NB4 (cell line): ENCODE data around the gene PCDHGA1.
A peak's percentile ranks its signal among the peaks of the same experiment; 100 is the strongest.

Source experiments
- DNase-seq: peaks from one replicate; pipeline ENCODE4 v3.0.0; 2010; ENCODE audit warnings: low read depth
- H3K4me3 ChIP-seq: one replicate; pipeline ENCODE4 v1.5.1; 2011; ENCODE audit warnings: mild to moderate bottlenecking, low read depth, low read length, moderate library complexity
- CTCF ChIP-seq: IDR thresholded peaks from one replicate; pipeline ENCODE4 v1.5.1; 2012; ENCODE audit warnings: low read depth, low read length
- MAX ChIP-seq: IDR thresholded peaks from 2 replicates; pipeline ENCODE4 v1.6.1; 2011; ENCODE audit warnings: low read depth, low read length
- MYC ChIP-seq: IDR thresholded peaks from 2 replicates; pipeline ENCODE4 v1.6.1; 2011; ENCODE audit warnings: low read depth, low read length
- POLR2A ChIP-seq: IDR thresholded peaks from 2 replicates; pipeline ENCODE4 v1.6.1; 2011; ENCODE audit warnings: mild to moderate bottlenecking; ENCODE audit not compliant: insufficient read length; ENCODE audit errors: extremely low read depth

PCDHGA1 gene

GRCh38 chr5:141359790-141360426 is 29.6 kb downstream of the PCDHGA1 start, which contains the start of gene PCDHGB2:
TSS of gene PCDHGB2 (plus strand) at chr5:141359994. CDS start at chr5:141360136, 142 bp downstream.
- TF ChIP-seq CTCF, result peak; percentile 62
- no peak for TF ChIP-seq POLR2A
- no peak; the same call in 1 of the 2 replicates for TF ChIP-seq MYC
- TF ChIP-seq MAX, result no peak
- peak; percentile 76 for DNase-seq
- H3K4me3 ChIP-seq, result peak within 1 kb of the TSS; percentile 75

GRCh38 chr5:141360685-141361084 is 30.4 kb downstream of the PCDHGA1 start:
- no peak for TF ChIP-seq CTCF
- no peak for TF ChIP-seq MYC
- no peak for TF ChIP-seq MAX
- no peak for TF ChIP-seq POLR2A
- no peak for DNase-seq
- H3K4me3 ChIP-seq, result peak overlapping the region; percentile 75

GRCh38 chr5:141362719-141363118 is 32.4 kb downstream of the PCDHGA1 start:
- no peak for TF ChIP-seq MAX
- TF ChIP-seq MYC, result no peak
- no peak for TF ChIP-seq POLR2A
- no peak overlapping the region for H3K4me3 ChIP-seq

GRCh38 chr5:141363952-141364660 is 33.8 kb downstream of the PCDHGA1 start, which contains the start of gene PCDHGA5:
TSS of gene PCDHGA5 (plus strand) at chr5:141364162. CDS start at chr5:141364331, 169 bp downstream.
- TF ChIP-seq POLR2A (no peak), CTCF (no peak), MYC (no peak), MAX (no peak)
- no peak within 1 kb of the TSS for H3K4me3 ChIP-seq
- no peak for DNase-seq

More at GRCh38 chr5:141362719-141363118, 32.4 kb downstream of the PCDHGA1 start:
- no peak for DNase-seq

GRCh38 chr5:141366016-141366896 is 35.9 kb downstream of the PCDHGA1 start:
- no peak overlapping the region for H3K4me3 ChIP-seq
- TF ChIP-seq MYC, result no peak
- no peak for TF ChIP-seq POLR2A
- no peak for TF ChIP-seq MAX
- TF ChIP-seq CTCF, result no peak
- DNase-seq, result no peak
